LNCAP (cell line): ENCODE measurements around the gene HDAC3.

ENCODE experiments used
- TF ChIP-seq, protein P1 (sequence below): fragments of 450-650 bp; IDR thresholded peaks from 2 replicates; pipeline ENCODE4 v1.5.1; 2017; ENCODE audit warnings: mild to moderate bottlenecking

HDAC3 gene

GRCh38 chr5:141655020-141655419 is 18.4 kb upstream of the HDAC3 start:
- TF ChIP-seq, protein P1, sequence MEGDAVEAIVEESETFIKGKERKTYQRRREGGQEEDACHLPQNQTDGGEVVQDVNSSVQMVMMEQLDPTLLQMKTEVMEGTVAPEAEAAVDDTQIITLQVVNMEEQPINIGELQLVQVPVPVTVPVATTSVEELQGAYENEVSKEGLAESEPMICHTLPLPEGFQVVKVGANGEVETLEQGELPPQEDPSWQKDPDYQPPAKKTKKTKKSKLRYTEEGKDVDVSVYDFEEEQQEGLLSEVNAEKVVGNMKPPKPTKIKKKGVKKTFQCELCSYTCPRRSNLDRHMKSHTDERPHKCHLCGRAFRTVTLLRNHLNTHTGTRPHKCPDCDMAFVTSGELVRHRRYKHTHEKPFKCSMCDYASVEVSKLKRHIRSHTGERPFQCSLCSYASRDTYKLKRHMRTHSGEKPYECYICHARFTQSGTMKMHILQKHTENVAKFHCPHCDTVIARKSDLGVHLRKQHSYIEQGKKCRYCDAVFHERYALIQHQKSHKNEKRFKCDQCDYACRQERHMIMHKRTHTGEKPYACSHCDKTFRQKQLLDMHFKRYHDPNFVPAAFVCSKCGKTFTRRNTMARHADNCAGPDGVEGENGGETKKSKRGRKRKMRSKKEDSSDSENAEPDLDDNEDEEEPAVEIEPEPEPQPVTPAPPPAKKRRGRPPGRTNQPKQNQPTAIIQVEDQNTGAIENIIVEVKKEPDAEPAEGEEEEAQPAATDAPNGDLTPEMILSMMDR, result no peak

GRCh38 chr5:141654298-141654697 is 17.6 kb upstream of the HDAC3 start:
- TF ChIP-seq, protein P1, result no peak

DNA sequence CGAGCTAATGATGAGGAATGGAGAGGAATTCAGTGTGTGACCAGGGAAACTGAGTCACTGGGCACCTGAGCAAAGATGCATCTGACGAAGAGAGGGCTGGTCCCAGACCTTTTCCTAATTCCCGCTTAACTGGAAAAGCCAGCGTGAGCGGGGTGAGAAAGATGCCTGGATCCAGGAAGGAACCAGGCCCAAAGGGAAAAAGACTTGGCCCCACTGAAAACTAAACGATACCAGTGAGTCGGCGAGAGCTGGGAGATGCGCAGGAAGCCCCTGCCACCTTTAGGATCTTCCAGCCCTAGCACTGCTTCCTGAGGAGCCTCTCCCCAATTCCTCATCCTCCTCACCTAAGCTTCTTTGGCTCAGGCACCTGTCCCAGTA is 15.1 kb upstream of the HDAC3 start:
- TF ChIP-seq, protein P1, result no peak

DNA sequence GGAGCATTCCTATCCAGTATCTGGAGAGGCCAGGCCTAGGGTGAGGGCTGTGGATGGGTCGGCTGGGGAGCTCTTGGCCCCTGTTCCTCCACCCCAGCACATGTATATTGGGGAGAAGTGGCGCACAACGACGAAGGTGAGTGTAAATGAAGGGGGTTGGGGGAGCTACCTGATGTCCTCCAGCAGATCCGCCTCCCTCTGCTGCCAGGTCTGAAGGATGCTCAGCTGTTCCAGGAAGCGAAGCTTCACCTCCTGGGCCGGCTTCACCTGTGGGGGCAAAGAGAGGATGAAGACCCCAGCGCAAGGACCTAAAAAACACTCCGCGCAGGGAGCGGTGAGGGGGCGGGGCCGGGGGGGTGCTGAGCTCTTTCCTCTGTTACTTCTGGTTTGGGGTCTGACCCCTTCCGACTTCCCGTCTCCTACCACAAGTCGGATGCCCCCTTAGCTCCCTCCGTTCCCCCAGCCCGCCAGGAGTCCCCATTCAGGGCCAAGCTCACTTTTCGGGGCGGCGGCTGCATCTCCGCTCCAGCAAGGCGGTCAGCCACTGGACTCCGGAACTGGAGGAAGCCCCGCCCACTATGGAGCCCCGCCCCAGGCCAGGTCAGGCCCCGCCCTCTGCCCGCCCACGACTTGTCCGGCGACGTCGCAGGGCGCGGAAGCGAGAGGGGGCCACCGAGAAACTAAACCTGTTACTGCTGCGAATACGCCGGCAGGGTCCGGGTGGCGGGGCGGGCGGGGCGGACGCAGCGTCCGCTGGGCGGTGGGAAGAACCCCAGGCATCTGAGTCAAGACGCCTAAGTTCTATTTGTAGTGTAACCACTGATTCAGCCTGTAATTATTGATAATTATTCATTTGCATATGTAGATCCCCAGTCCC is 14.4 kb upstream of the HDAC3 start, which contains the start of gene FCHSD1:
TSS of gene FCHSD1 (minus strand) at position 568 of the 877 bp plus-strand sequence. CDS start at position 518, 50 bp downstream.
- TF ChIP-seq, protein P1, result no peak

- TF ChIP-seq, protein P1, result no peak
Observed at GRCh38 chr5:141649972-141650371, 13.3 kb upstream of the HDAC3 start.

GRCh38 chr5:141649056-141649688 is 12.5 kb upstream of the HDAC3 start:
- TF ChIP-seq, protein P1, result no peak

GRCh38 chr5:141647851-141648250 is 11.2 kb upstream of the HDAC3 start:
- TF ChIP-seq, protein P1, result no peak
